HepG2 (cell line): ENCODE results near the gene NLRC5. TPM values are rescaled to one million over a fixed set of nuclear protein-coding genes. Genes with fewer than 3 reads are reported as not detected.

ENCODE experiments used
- ATAC-seq: fragments of 200-7000 bp; cut with Tn5 transposase; 3 replicates; pipeline ENCODE4 v1.9.1; 2020; ENCODE audit warnings: mild to moderate bottlenecking, moderate library complexity
- BruUV-seq: library from RNA; stranded (reverse); fragments of 400-500 nt; replicated peaks from 2 replicates; lab custom pipeline; 2021; lab: Mats Ljungman, UMichigan
- CTCF ChIA-PET: fragments of 300-600 bp; formaldehyde crosslinking; extraction: SDS; loops from one replicate; lab custom pipeline; 2021; ENCODE audit warnings: low total read pairs, inconsistent platforms, low intra/inter-chr PET ratio; lab: Yijun Ruan, JAX
- POLR2A ChIA-PET: fragments of 350-600 bp; sonication (Branson Sonifier 250); formaldehyde crosslinking; loops from one replicate; lab custom pipeline; 2020; ENCODE audit warnings: antibody characterized with exemption, inconsistent platforms; lab: Yijun Ruan, JAX
- DNase-seq: peaks from one replicate; pipeline ENCODE4 v3.0.0-alpha.2; 2015; ENCODE audit warnings: low spot score
- FAIRE-seq: peaks from 3 replicates; lab custom pipeline; 2011; peaks lifted over from hg19 to GRCh38; lab: Jason Lieb, UNC
- H2AFZ ChIP-seq: one replicate; pipeline ENCODE4 v1.6.1; 2011; ENCODE audit warnings: low read length, inconsistent platforms
- H3K27ac ChIP-seq: fragments of 300-600 bp; 3 replicates; pipeline ENCODE4 v1.8.0; 2011; ENCODE audit warnings: mixed run types, mild to moderate bottlenecking, mixed read lengths, low read length, inconsistent platforms; ENCODE audit not compliant: insufficient read depth; ENCODE audit errors: extremely low read length
- H3K27me3 ChIP-seq, 2 experiments: fragments of 200-600 bp in 1 of 2; 2 replicates in 1 of 2; 3 replicates in 1 of 2; pipeline versions ENCODE4 v1.6.0 to v1.8.0; 2011; ENCODE audit warnings: low read length in 2 of 2, mild to moderate bottlenecking in 2 of 2, moderate library complexity in 2 of 2, inconsistent platforms in 1 of 2; ENCODE audit not compliant: insufficient read depth in 2 of 2, control insufficient read depth in 1 of 2
- H3K36me3 ChIP-seq, 2 experiments: fragments of 200-600 bp in 1 of 2; replicated peaks in 1 of 2; 2 replicates in 1 of 2; 3 replicates in 1 of 2; pipeline versions ENCODE4 v1.5.1 to v1.8.0; 2011; ENCODE audit warnings: low read length in 2 of 2, inconsistent platforms in 1 of 2; ENCODE audit not compliant: insufficient read depth in 2 of 2, control insufficient read depth in 1 of 2
- H3K4me1 ChIP-seq: 2 replicates; pipeline ENCODE4 v1.5.1; 2012; ENCODE audit warnings: low read length, inconsistent platforms; ENCODE audit not compliant: insufficient read depth
- H3K4me2 ChIP-seq: 2 replicates; pipeline ENCODE4 v1.6.0; 2011; ENCODE audit warnings: low read depth, low read length, inconsistent platforms
- H3K4me3 ChIP-seq, 3 experiments: fragments of 200-600 bp in 1 of 3; sonication (generic), shearing (Covaris generic) in 1 of 3; replicated peaks in 1 of 3; 2 replicates each; pipeline ENCODE4 v1.5.1; 2011 to 2016; ENCODE audit warnings: low read length in 3 of 3, inconsistent platforms in 2 of 3, low read depth in 2 of 3, mild to moderate bottlenecking in 2 of 3, control low read depth in 1 of 3, mixed read lengths in 1 of 3; ENCODE audit not compliant: insufficient read depth in 1 of 3
- H3K79me2 ChIP-seq: one replicate; pipeline ENCODE4 v1.6.1; 2011; ENCODE audit warnings: low read length, inconsistent platforms; ENCODE audit not compliant: insufficient read depth
- H3K9ac ChIP-seq: 2 replicates; pipeline ENCODE4 v1.6.0; 2011; ENCODE audit warnings: mild to moderate bottlenecking, low read depth, low read length, inconsistent platforms; ENCODE audit not compliant: insufficient read depth
- H3K9me3 ChIP-seq: 2 replicates; pipeline ENCODE4 v1.5.1; 2012; ENCODE audit warnings: mild to moderate bottlenecking, low read length
- H4K20me1 ChIP-seq: 2 replicates; pipeline ENCODE4 v1.6.0; 2011; ENCODE audit warnings: inconsistent platforms, mild to moderate bottlenecking, low read length, moderate library complexity; ENCODE audit not compliant: insufficient read depth
- CC2D1A ChIP-seq: sonication (generic); formaldehyde crosslinking; IDR thresholded peaks from 2 replicates; pipeline ENCODE4 v1.8.1; 2023; ENCODE audit warnings: mild to moderate bottlenecking, missing genetic modification reagents
- CCAR2 ChIP-seq: fragments of 200-400 bp; formaldehyde crosslinking; optimal IDR thresholded peaks from 2 replicates; pipeline ENCODE3; 2018; ENCODE audit warnings: low read depth, mild to moderate bottlenecking, low read length, moderate library complexity
- DBP ChIP-seq: sonication (generic); formaldehyde crosslinking; IDR thresholded peaks from 2 replicates; pipeline ENCODE4 v1.4.0; 2020; ENCODE audit warnings: missing genetic modification reagents; ENCODE audit errors: not compliant biosample characterization
- GATAD2A ChIP-seq: IDR thresholded peaks from 2 replicates; pipeline ENCODE4 v1.6.1; 2016
- HNF4A ChIP-seq: sonication (generic); formaldehyde crosslinking; IDR thresholded peaks from 2 replicates; pipeline ENCODE4 v1.4.0; 2020; ENCODE audit warnings: missing genetic modification reagents
- KLF15 ChIP-seq: sonication (generic); formaldehyde crosslinking; IDR thresholded peaks from 2 replicates; pipeline ENCODE4 v1.8.1; 2023; ENCODE audit warnings: borderline replicate concordance, mild to moderate bottlenecking, inconsistent platforms, missing genetic modification reagents, mixed read lengths
- NFATC3 ChIP-seq: sonication (generic); formaldehyde crosslinking; IDR thresholded peaks from 2 replicates; pipeline ENCODE4 v1.5.1; 2020; ENCODE audit warnings: mild to moderate bottlenecking, missing genetic modification reagents
- NFE2L1 ChIP-seq: sonication (generic); formaldehyde crosslinking; IDR thresholded peaks from 2 replicates; pipeline ENCODE4 v1.4.0; 2020; ENCODE audit warnings: missing genetic modification reagents, mild to moderate bottlenecking, borderline replicate concordance
- REST ChIP-seq, 2 experiments: IDR thresholded peaks; 2 replicates each; pipeline ENCODE4 v1.6.1; 2011 to 2012; ENCODE audit warnings: low read length in 2 of 2, borderline replicate concordance in 1 of 2, low read depth in 1 of 2, mild to moderate bottlenecking in 1 of 2, moderate library complexity in 1 of 2
- SIN3A ChIP-seq: IDR thresholded peaks from 2 replicates; pipeline ENCODE4 v1.6.1; 2011; ENCODE audit warnings: low read depth, mild to moderate bottlenecking, control low read depth, low read length, borderline replicate concordance
- TOPORS ChIP-seq: sonication (generic); formaldehyde crosslinking; IDR thresholded peaks from 2 replicates; pipeline ENCODE4 v1.8.0; 2023; ENCODE audit warnings: mild to moderate bottlenecking, missing genetic modification reagents
- ZNF124 ChIP-seq: sonication (generic); formaldehyde crosslinking; IDR thresholded peaks from 2 replicates; pipeline ENCODE4 v1.4.0; 2020; ENCODE audit warnings: missing genetic modification reagents
- ZNF770 ChIP-seq: sonication (generic); formaldehyde crosslinking; IDR thresholded peaks from 2 replicates; pipeline ENCODE4 v1.5.0; 2020; ENCODE audit warnings: mild to moderate bottlenecking, missing genetic modification reagents
- WGBS: methylation state at CpG from one replicate; pipeline ENCODE4 v1.1.6; 2017; ENCODE audit warnings: low lambda C conversion rate; 5-methylcytosine and 5-hydroxymethylcytosine counted together
- in situ Hi-C: cut with HindIII; loops from 2 replicates; pipeline ENCODE4 v1.10.0; 2017; ENCODE audit warnings: low pct_unique_long_range_greater_than_20kb; ENCODE audit not compliant: extremely low pct_ligation_motif_present
- intact Hi-C: fragments of 100-400 bp; cut with micrococcal nuclease; formaldehyde crosslinking; loops from one replicate; pipeline ENCODE4 v1.10.0; 2022; ENCODE audit not compliant: unreplicated experiment
- polyA plus RNA-seq, 8 experiments: library from polyadenylated mRNA; depleted of rRNA in 3 of 8; stranded (reverse) in 7 of 8; unstranded in 1 of 8; fragments of >200 nt; fragmentation: Illumina TruSeq in 4 of 8; extraction: Trizol in 4 of 8; gene quantifications; 2 replicates each; pipeline versions ENCODE4 v1.2.1 to v1.2.3, GENCODE V29; 2011 to 2016; ENCODE audit warnings: low read depth in 4 of 8, missing spikeins in 1 of 8, mixed read lengths in 1 of 8; ENCODE audit not compliant: insufficient read depth in 1 of 8
- total RNA-seq, 5 experiments: library from RNA; depleted of rRNA; stranded (reverse); fragments of >200 nt; fragmentation: Illumina TruSeq; extraction: Trizol; gene quantifications; 2 replicates each; pipeline ENCODE4 v1.2.3, GENCODE V29; 2016; ENCODE audit warnings: low read depth in 1 of 5

NLRC5 gene
- total and polyA plus RNA-seq, 2 of the 13 experiments (the other 11 are each of a cell fraction or from before 2014, with no cell fraction given): 6.3 to 12.7 TPM

- in situ Hi-C loops: no loop called here
Observed at GRCh38 chr16:57022445-57022844, 33.1 kb downstream of the NLRC5 start.

More at GRCh38 chr16:57022445-57022844, 33.1 kb downstream of the NLRC5 start:
- Histone ChIP-seq H3K79me2 (no peaks in the 10 kb centered on the region), H3K4me1 (peaks cover 39% of the 10 kb centered on the region), H3K27me3 (0 out of 5 replicates have a peak, but pooled peaks cover 0 to 6% of the 10 kb centered on the region in 2 experiments), H3K9ac (no peak overlapping the region), H3K9me3 (no peaks in the 10 kb centered on the region), H3K27ac (no peak overlapping the region), H4K20me1 (no peaks in the 10 kb centered on the region), H3K4me2 (no peak overlapping the region), H2AFZ (no peak overlapping the region), H3K36me3 (no peaks in the 10 kb centered on the region), H3K4me3 (no peak overlapping the region)
- ChIA-PET POLR2A (no interaction called here), CTCF (no interaction called here)
- FAIRE-seq (no peak), ATAC-seq (no peak), DNase-seq (no peak)
- no TSS peak for BruUV-seq
- 69% methylated on average over 7 of the region's 7 CpGs for WGBS
- intact Hi-C loops: no loop called here
- no peak for TF ChIP-seq SIN3A
- TF ChIP-seq ZNF124: no peak
- TF ChIP-seq NFE2L1 (CRISPR knock-in tag): no peak
- TF ChIP-seq CCAR2: no peak
- no peak for TF ChIP-seq ZNF770
- no peak for TF ChIP-seq DBP (CRISPR knock-in tag)
- no peak for TF ChIP-seq NFATC3
- TF ChIP-seq KLF15: no peak
- no peak for TF ChIP-seq TOPORS (CRISPR knock-in tag)
- no peak for TF ChIP-seq GATAD2A
- TF ChIP-seq REST (IDR thresholded peaks at IDR 0.05; ENCODE audit: borderline replicate concordance in 1 of 2, low read depth in 1 of 2, low read length in 2 of 2): no peak
- no peak for TF ChIP-seq HNF4A (CRISPR knock-in tag)
- no peak for TF ChIP-seq CC2D1A (CRISPR knock-in tag)
